ENCODE data around the gene PGM1. TPM values are rescaled to one million over a fixed set of nuclear protein-coding genes. Genes with fewer than 3 reads are reported as not detected.

PGM1 gene
- 40.1 and 61.2 TPM in 2 replicates for total RNA-seq

GRCh38 chr1:63593303-63593885, at the start of gene PGM1:
PGM1 (plus strand) TSS chr1:63593411; CDS start chr1:63593489, 78 bp downstream.

Other genes starting within 250 kb of the PGM1 start
- gene ALG6, start 225.8 kb upstream of the PGM1 start, total RNA-seq: 8.5 and 9.5 TPM in 2 replicates
- 7.0 and 21.7 TPM in 2 replicates for gene ITGB3BP, start 70.2 kb upstream of the PGM1 start, total RNA-seq
- 2.4 and 2.9 TPM in 2 replicates for gene EFCAB7, start 69.9 kb upstream of the PGM1 start, total RNA-seq
- gene ROR1, start 180.6 kb downstream of the PGM1 start, total RNA-seq: 13.5 and 19.1 TPM in 2 replicates

Measured in mesangial cell (primary cell).